HG03196 (cell line): ENCODE data around the gene TLX2.
"Not testable (repeated sequence)": the region's sequence is repeated elsewhere in the genome, so short reads cannot be mapped to it uniquely, and the experiment has no call there.

Source experiments
- ATAC-seq: cut with Tn5 transposase; IDR thresholded peaks from one replicate; pipeline ENCODE4 v1.9.1; 2021; ENCODE audit not compliant: unreplicated experiment

TLX2 gene

GRCh38 chr2:74514368-74515270 is at the start of gene TLX2:
Gene TLX2, plus strand, starts transcription at chr2:74514450. Its CDS starts 357 bp downstream, at chr2:74514807.
- no peak for ATAC-seq

- not testable (repeated sequence) for ATAC-seq
Observed at GRCh38 chr2:74470742-74471141, 43.5 kb upstream of the TLX2 start.

GRCh38 chr2:74471332-74472065 is 42.8 kb upstream of the TLX2 start:
- ATAC-seq: no peak

- peak; percentile 85 for ATAC-seq
Observed at GRCh38 chr2:74472086-74472944, 41.9 kb upstream of the TLX2 start, which contains the start of gene MRPL53. Gene MRPL53, minus strand, starts transcription at chr2:74472680. Its CDS starts 20 bp downstream, at chr2:74472660.

- ATAC-seq: peak; percentile 1
Observed at GRCh38 chr2:74472945-74473258, 41.3 kb upstream of the TLX2 start.

GRCh38 chr2:74474481-74474880 is 39.8 kb upstream of the TLX2 start:
- no peak for ATAC-seq

- no peak for ATAC-seq
Observed at GRCh38 chr2:74474899-74475298, 39.4 kb upstream of the TLX2 start.

- no peak for ATAC-seq
Observed at GRCh38 chr2:74481431-74481830, 32.8 kb upstream of the TLX2 start.

- ATAC-seq: peak; percentile 27
Observed at GRCh38 chr2:74481961-74482800, 32.1 kb upstream of the TLX2 start.

GRCh38 chr2:74482801-74483674 is 31.2 kb upstream of the TLX2 start, which contains the start of the genes CCDC142 and TTC31:
Gene CCDC142, minus strand, starts transcription at chr2:74482998. Its CDS starts 161 bp downstream, at chr2:74482837.
Gene TTC31, plus strand, starts transcription at chr2:74483081. Its CDS starts 15 bp downstream, at chr2:74483096.
- ATAC-seq: peak; percentile 89

- ATAC-seq: not testable (repeated sequence)
Observed at GRCh38 chr2:74483675-74484164, 30.5 kb upstream of the TLX2 start.

- no peak for ATAC-seq
Observed at GRCh38 chr2:74486141-74486540, 28.1 kb upstream of the TLX2 start.

- ATAC-seq: no peak
Observed at GRCh38 chr2:74488643-74489481, 25.4 kb upstream of the TLX2 start.

GRCh38 chr2:74489906-74490305 is 24.3 kb upstream of the TLX2 start:
- no peak for ATAC-seq

GRCh38 chr2:74491648-74492544 is 22.4 kb upstream of the TLX2 start:
- ATAC-seq: no peak

- no peak for ATAC-seq
Observed at GRCh38 chr2:74493546-74493945, 20.7 kb upstream of the TLX2 start.

- no peak for ATAC-seq
Observed at GRCh38 chr2:74495440-74495839, 18.8 kb upstream of the TLX2 start.
